ENCODE measurements around the gene AMBRA1. TPM values are rescaled to one million over a fixed set of nuclear protein-coding genes. Genes with fewer than 3 reads are reported as not detected.
"Not testable (repeated sequence)": the region's sequence is repeated elsewhere in the genome, so short reads cannot be mapped to it uniquely, and the experiment has no call there.

AMBRA1 gene
- total RNA-seq, 1 donor = 29.1 TPM

- no peaks in the 10 kb centered on the region for H3K9me3 ChIP-seq (ENCODE audit: low read depth, low read length)
- peaks cover 32% of the 10 kb centered on the region for H3K4me1 ChIP-seq (ENCODE audit: insufficient read depth, low read length)
- H3K27me3 ChIP-seq (ENCODE audit: insufficient read depth, low read length) = peaks cover 42% of the 10 kb centered on the region
- no peak overlapping the region for H3K4me3 ChIP-seq (ENCODE audit: low read length)
Measured at GRCh38 chr11:46383974-46384701, 209.7 kb downstream of the AMBRA1 start.

- Histone ChIP-seq H3K4me1 (ENCODE audit: insufficient read depth, low read length) (peaks cover 38% of the 10 kb centered on the region), H3K4me3 (ENCODE audit: low read length) (no peak overlapping the region), H3K27me3 (ENCODE audit: insufficient read depth, low read length) (peaks cover 34% of the 10 kb centered on the region), H3K9me3 (ENCODE audit: low read depth, low read length) (no peaks in the 10 kb centered on the region)
Measured at GRCh38 chr11:46383404-46383758, 210.4 kb downstream of the AMBRA1 start.

DNA sequence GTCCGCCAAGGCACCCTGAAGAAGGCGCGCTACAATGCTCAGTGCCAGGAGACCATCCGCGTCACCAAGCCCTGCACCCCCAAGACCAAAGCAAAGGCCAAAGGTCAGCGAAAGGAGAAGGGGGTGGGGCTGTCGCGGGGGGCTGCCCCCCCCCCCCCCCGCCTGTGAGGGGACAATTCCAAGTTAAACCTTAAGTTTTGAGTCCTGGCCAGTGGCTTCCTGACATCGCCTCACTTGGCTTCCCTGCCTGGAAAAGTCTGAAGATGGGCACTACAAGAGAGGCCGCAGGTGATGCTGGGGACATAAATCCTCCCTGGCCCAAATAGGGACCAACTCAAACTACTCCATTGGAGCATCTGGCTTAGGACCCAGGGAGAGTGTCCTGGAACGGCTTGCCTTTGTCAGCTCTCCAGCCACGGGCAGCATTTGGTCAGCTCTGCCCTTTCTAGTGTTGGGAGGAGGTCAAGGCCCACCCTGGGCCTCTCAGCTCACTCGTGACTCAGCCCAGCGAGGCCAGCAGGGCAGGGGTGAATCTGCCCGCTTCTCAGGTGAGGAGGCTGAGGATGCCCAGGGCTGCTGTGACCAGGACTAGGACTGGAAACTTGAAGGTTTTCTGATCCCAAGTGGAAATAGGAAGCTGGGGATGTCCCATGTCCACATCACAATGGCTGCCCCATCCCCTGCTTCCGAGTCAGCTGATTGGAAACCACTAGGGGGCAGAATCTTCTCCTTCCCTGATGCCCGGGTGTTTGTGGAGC, 211.0 kb downstream of the AMBRA1 start:
- H3K4me1 ChIP-seq (ENCODE audit: insufficient read depth, low read length) = peaks cover 32% of the 10 kb centered on the region
- no peaks in the 10 kb centered on the region for H3K9me3 ChIP-seq (ENCODE audit: low read depth, low read length)
- H3K4me3 ChIP-seq (ENCODE audit: low read length) = no peak overlapping the region
- H3K27me3 ChIP-seq (ENCODE audit: insufficient read depth, low read length) = peaks cover 29% of the 10 kb centered on the region

DNA sequence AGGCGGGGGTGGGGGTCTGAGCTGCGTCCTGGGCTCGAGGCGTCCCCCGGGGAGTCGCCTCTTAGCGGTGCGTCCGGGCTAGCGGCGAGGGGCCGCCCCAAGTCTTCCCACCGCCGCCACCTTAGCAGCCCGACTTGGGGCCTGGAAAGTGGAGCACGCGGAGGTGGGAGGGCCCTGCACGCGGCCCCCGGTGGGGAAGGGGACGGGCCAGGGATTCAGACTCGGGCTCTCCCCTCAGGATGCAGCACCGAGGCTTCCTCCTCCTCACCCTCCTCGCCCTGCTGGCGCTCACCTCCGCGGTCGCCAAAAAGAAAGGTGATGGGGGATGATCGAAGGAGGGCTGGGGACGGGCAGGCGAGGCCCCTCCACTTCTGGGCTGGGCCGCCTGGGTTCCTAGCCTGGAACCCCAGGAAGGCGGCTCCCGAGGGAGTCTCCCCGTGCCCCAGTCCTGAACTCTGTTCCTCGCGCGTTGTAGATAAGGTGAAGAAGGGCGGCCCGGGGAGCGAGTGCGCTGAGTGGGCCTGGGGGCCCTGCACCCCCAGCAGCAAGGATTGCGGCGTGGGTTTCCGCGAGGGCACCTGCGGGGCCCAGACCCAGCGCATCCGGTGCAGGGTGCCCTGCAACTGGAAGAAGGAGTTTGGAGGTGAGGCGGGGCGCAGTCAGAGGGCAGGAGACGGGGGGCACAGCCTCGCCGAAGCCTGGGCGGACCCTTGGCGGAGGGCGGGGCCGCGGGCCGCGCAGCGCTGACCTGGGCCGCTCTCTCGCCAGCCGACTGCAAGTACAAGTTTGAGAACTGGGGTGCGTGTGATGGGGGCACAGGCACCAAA, 211.8 kb downstream of the AMBRA1 start:
- H3K9me3 ChIP-seq (ENCODE audit: low read depth, low read length) = no peaks in the 10 kb centered on the region
- peaks cover 30% of the 10 kb centered on the region for H3K4me1 ChIP-seq (ENCODE audit: insufficient read depth, low read length)
- peaks cover 22% of the 10 kb centered on the region for H3K27me3 ChIP-seq (ENCODE audit: insufficient read depth, low read length)
- H3K4me3 ChIP-seq (ENCODE audit: low read length) = no peak overlapping the region

DNA sequence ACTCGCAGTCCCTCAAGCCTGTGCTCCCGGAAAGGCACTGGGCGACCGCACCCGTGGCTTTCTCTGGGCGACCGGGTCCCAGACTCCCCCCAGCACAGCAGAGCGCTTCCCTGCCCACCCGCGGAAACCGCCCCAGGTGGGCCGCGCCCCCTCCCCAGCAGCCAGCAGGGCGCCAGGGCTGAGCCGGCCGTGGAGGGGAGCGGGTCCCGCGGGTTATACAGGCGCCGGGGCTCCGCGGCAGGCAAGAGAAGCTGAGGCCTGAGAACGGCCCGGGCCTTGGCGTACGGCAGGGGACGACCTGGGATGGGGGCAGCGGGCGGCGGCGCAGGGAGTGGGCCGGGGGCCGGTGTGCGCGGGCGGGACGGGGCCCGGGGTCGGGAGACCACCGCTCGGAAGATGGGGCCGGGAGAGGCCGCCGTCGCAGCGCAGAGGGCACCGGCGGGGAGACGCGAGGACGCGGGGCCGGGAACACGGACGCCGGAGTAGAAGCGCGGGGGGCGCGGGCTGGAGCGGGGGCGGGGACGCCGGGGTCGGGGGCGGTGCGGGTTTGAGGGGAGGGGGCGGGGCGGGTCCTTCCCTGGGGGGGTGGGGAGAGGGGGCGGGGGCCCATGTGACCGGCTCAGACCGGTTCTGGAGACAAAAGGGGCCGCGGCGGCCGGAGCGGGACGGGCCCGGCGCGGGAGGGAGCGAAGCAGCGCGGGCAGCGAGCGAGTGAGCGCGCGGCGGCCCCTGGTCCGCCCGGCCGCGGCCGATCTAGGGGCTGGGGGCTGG, 212.6 kb downstream of the AMBRA1 start, which contains the start of gene MDK:
MDK (plus strand) TSS at position 622 of the 771 bp plus-strand sequence. CDS start 389 bp downstream, outside the sequence.
- peaks cover 30% of the 10 kb centered on the region for H3K4me1 ChIP-seq (ENCODE audit: insufficient read depth, low read length)
- no peaks in the 10 kb centered on the region for H3K9me3 ChIP-seq (ENCODE audit: low read depth, low read length)
- H3K27me3 ChIP-seq (ENCODE audit: insufficient read depth, low read length) = peaks cover 15% of the 10 kb centered on the region
- peak within 1 kb of the TSS; percentile 47 for H3K4me3 ChIP-seq (ENCODE audit: low read length)

DNA sequence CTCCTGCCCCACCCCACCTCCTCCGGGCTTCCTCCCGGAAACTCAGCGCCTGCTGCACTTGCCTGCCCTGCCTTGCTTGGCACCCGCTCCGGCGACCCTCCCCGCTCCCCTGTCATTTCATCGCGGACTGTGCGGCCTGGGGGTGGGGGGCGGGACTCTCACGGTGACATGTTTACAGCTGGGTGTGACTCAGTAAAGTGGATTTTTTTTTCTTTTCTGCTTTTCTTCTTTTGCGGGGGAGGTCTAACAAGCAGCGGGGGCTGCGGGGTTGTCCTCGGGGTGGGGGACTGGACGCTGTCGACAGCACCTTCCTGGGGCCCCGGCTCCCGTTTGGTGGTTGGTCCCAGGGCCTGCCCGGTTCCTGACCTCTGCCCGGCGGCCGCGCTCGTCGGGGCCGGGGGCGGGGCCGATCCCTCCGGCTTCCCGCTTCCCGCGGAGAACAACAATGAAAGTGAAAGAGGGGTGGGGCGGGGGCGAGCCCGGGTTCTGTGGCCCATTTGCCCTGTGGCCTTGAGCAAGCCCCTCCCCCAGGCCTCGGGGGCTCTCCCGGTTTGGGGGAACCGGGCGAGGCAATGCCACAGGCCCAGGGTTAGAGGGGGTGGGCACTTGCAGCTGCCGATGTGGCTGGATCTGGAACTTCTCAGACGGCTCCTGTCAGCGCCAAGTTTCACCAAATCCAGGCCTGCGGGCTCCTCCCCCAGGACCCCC, 213.3 kb downstream of the AMBRA1 start:
- Histone ChIP-seq H3K9me3 (ENCODE audit: low read depth, low read length) (no peaks in the 10 kb centered on the region), H3K4me1 (ENCODE audit: insufficient read depth, low read length) (peaks cover 30% of the 10 kb centered on the region), H3K4me3 (ENCODE audit: low read length) (peak overlapping the region; percentile 47), H3K27me3 (ENCODE audit: insufficient read depth, low read length) (peaks cover 15% of the 10 kb centered on the region)

DNA sequence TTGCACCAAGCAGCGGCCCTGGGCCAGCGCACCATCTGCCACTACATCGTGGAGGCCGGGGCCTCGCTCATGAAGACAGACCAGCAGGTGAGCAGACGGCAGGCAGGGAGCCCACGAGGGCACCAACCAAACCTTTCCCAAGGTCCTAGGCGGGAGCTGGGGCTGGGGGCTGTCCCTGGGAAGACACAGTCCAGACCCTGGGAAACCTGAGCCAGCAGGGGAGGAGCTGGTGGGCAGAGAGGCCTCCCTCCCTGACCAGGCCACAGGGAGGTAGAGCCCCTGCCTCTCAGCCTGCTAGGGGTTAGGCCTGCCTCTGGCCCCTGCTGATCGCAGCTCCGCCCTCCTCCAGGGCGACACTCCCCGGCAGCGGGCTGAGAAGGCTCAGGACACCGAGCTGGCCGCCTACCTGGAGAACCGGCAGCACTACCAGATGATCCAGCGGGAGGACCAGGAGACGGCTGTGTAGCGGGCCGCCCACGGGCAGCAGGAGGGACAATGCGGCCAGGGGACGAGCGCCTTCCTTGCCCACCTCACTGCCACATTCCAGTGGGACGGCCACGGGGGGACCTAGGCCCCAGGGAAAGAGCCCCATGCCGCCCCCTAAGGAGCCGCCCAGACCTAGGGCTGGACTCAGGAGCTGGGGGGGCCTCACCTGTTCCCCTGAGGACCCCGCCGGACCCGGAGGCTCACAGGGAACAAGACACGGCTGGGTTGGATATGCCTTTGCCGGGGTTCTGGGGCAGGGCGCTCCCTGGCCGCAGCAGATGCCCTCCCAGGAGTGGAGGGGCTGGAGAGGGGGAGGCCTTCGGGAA, 214.1 kb downstream of the AMBRA1 start:
- not testable (repeated sequence) for H3K9me3 ChIP-seq (ENCODE audit: low read depth, low read length); H3K4me3 ChIP-seq (ENCODE audit: low read length)
- H3K4me1 ChIP-seq (ENCODE audit: insufficient read depth, low read length) = peaks cover 30% of the 10 kb centered on the region
- peaks cover 15% of the 10 kb centered on the region for H3K27me3 ChIP-seq (ENCODE audit: insufficient read depth, low read length)

- Histone ChIP-seq H3K9me3 (ENCODE audit: low read depth, low read length) (no peaks in the 10 kb centered on the region), H3K4me3 (ENCODE audit: low read length) (no peak overlapping the region), H3K27me3 (ENCODE audit: insufficient read depth, low read length) (peaks cover 15% of the 10 kb centered on the region), H3K4me1 (ENCODE audit: insufficient read depth, low read length) (peaks cover 30% of the 10 kb centered on the region)
Measured at GRCh38 chr11:46378811-46379481, 214.9 kb downstream of the AMBRA1 start.

DNA sequence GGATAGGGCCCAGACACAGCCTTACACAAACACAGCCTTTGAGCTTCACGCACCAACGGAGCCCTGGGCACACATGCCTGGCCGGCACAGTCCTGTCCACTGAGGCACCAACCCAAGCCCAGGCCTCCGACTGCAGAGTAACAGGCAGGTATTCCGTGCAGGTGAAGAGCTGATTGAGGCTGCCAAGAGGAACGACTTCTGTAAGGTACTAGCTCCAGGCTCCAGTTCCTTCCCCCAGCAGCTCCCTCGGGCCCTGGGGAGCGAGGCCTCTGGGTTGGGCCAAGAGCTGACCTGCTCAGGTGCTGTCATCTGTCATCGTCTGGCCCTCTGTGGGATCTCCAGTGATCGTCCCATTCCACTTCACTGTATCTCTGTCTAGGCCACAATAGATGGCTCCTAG, 215.5 kb downstream of the AMBRA1 start:
- Histone ChIP-seq H3K4me3 (ENCODE audit: low read length) (no peak overlapping the region), H3K9me3 (ENCODE audit: low read depth, low read length) (no peaks in the 10 kb centered on the region), H3K27me3 (ENCODE audit: insufficient read depth, low read length) (peaks cover 15% of the 10 kb centered on the region), H3K4me1 (ENCODE audit: insufficient read depth, low read length) (peaks cover 30% of the 10 kb centered on the region)

DNA sequence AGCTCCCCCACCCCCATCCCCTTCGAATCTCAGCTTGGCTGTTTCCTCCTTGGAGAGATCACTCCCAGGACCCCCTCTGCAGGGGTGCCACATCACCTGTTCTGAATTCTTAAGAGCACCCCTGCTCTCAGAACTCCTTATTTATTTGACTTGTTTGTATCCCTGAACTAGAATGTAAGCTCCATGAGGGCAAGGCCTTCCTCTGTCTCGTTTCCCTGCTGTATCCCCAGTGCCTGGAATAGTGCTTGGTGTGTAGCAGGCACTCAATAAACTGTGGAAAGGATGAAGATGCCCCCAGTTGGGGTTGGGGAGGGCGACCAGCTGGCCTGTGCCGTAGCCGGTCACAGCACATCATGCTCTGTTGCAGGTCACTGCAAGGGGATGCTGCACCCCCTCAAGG, 216.0 kb downstream of the AMBRA1 start:
- peaks cover 29% of the 10 kb centered on the region for H3K4me1 ChIP-seq (ENCODE audit: insufficient read depth, low read length)
- no peaks in the 10 kb centered on the region for H3K9me3 ChIP-seq (ENCODE audit: low read depth, low read length)
- peaks cover 11% of the 10 kb centered on the region for H3K27me3 ChIP-seq (ENCODE audit: insufficient read depth, low read length)
- H3K4me3 ChIP-seq (ENCODE audit: low read length) = no peak overlapping the region

- H3K27me3 ChIP-seq (ENCODE audit: insufficient read depth, low read length) = peaks cover 5% of the 10 kb centered on the region
- H3K4me1 ChIP-seq (ENCODE audit: insufficient read depth, low read length) = peaks cover 24% of the 10 kb centered on the region
- H3K9me3 ChIP-seq (ENCODE audit: low read depth, low read length) = no peaks in the 10 kb centered on the region
- no peak overlapping the region for H3K4me3 ChIP-seq (ENCODE audit: low read length)
Measured at GRCh38 chr11:46377290-46377689, 216.5 kb downstream of the AMBRA1 start.

- no peaks in the 10 kb centered on the region for H3K9me3 ChIP-seq (ENCODE audit: low read depth, low read length)
- H3K27me3 ChIP-seq (ENCODE audit: insufficient read depth, low read length) = no peaks in the 10 kb centered on the region
- H3K4me1 ChIP-seq (ENCODE audit: insufficient read depth, low read length) = peaks cover 18% of the 10 kb centered on the region
- no peak overlapping the region for H3K4me3 ChIP-seq (ENCODE audit: low read length)
Measured at GRCh38 chr11:46376258-46377050, 217.4 kb downstream of the AMBRA1 start.
